Regular cardiac myocyte (primary cell): ENCODE results near the gene GAL. TPM values are rescaled to one million over a fixed set of nuclear protein-coding genes. Genes with fewer than 3 reads are reported as not detected.

ENCODE experiments used
- total RNA-seq: library from RNA; depleted of rRNA; stranded (reverse); fragments of >200 nt; gene quantifications from 2 replicates; pipeline ENCODE4 v1.2.3, GENCODE V29; 2014

GAL gene, protein sequence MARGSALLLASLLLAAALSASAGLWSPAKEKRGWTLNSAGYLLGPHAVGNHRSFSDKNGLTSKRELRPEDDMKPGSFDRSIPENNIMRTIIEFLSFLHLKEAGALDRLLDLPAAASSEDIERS
- total RNA-seq, result not detected in 2 replicates

DNA sequence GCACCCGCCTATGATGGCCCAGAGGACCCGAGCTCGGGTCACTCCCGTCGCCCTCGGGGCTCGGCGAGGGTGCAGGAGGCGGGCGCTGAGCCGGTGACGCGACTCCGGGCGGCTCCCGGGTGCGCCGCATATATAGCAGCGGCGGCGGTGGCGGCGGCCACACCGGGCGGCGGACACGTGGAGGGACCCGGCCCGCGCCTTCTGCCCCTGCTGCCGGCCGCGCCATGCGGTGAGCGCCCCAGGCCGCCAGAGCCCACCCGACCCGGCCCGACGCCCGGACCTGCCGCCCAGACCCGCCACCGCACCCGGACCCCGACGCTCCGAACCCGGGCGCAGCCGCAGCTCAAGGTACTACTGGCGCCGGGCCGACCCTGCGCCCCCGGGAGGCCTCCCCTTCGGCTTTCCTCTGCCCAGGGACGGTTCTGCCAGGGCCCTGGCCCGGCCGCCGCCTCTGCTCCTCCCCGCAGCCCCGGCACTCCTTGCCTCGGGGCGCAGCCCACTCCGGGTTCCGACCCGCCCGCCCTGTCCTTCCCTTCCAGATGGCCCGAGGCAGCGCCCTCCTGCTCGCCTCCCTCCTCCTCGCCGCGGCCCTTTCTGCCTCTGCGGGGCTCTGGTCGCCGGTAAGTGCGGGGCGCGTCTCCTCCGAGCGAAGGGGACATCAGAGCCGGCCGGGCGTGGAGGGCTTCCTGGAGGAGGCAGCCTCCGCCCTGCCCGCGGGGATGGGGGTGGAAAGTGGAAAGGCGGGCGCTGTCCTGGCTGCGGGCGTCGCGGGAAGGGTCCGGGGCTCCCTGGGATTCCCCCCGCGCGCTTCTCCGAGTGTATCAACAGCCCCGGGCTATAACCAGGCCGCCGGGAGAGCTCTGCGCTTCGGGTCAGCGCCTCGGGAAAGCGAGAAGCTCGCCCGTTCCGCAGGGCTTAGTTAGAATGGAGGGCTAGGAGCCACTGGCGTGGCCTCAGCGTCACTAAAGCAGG lies at the start of gene GAL:
TSS of gene GAL (plus strand) at position 160 of the 972 bp plus-strand sequence. CDS start at position 540, 380 bp downstream.

Other genes with a start within 250 kb of the GAL start
- 113 and 139 TPM in 2 replicates for gene PPP6R3, start 223.8 kb upstream of the GAL start, total RNA-seq
- under 0.01 and 0.19 TPM in 2 replicates for gene TESMIN, start 67.0 kb downstream of the GAL start, total RNA-seq
- 30.2 and 30.7 TPM in 2 replicates for gene CPT1A, start 157.4 kb downstream of the GAL start, total RNA-seq
- gene MRPL21, start 219.3 kb downstream of the GAL start, total RNA-seq, result 53.0 and 63.6 TPM in 2 replicates
- 9.3 and 11.3 TPM in 2 replicates for gene IGHMBP2, start 219.3 kb downstream of the GAL start, total RNA-seq